ENCODE data around the gene EIF3A.

GRCh38 chr10:119039161-119039560, 41.5 kb downstream of the EIF3A start:
- TF ChIP-seq EZH2 (IDR thresholded peaks at IDR 0.05; ENCODE audit: borderline replicate concordance, low read length) (no peak), CTCF (IDR thresholded peaks at IDR 0.05; ENCODE audit: low read length) (no peak)
